ENCODE data around the gene DPP10.

The DPP10 gene

DNA sequence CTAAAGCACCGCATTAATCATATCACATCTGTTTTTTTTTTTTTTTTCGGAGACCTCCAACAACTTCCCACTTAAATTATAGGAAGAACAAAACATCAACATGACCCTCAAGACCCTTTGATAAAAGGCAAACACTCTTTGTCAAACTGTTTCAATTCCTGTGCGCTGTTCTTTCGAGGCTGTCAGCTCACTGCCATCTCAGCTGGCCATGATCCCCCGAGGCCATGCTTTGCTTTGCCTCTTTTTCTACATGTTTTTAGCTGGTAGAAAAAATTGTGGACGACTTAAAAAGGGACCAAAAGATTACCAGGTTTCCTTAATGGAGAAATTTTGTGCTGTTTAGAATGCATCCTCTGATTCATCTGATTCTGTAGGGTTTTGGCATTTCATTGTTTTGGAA lies 138.2 kb downstream of the DPP10 start:
- no peaks in the 10 kb centered on the region for H3K9me3 Mint-ChIP-seq
- no peak for DNase-seq (ENCODE audit: low spot score)
- H3K36me3 Mint-ChIP-seq (ENCODE audit: low read depth), result no peaks in the 10 kb centered on the region
- no peaks in the 10 kb centered on the region for H3K4me1 Mint-ChIP-seq (ENCODE audit: low read depth)
- H3K27me3 Mint-ChIP-seq (ENCODE audit: low read depth), result no peaks in the 10 kb centered on the region
- no peak overlapping the region for H3K27ac Mint-ChIP-seq
- H3K4me3 Mint-ChIP-seq, result no peak overlapping the region

DNA sequence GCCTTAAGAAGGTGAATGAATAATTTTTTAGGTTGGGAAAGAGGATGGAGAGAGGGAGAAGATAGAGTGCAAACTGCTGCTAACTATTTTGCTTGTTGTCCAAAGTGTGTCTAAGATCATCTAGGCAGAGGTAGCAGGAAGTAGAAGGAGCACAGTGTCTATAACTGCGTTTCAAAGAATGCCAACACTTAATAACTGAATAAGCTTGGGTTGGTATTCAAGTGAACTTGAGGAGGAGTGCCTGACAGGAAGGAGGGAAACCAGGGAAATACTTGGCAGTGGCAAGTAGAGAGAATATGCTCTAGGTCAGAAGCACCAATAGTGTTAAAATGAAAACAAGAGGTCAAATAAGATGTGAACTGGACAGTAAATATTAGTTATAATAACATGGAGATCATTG lies 155.9 kb downstream of the DPP10 start:
- Mint-ChIP-seq H3K27ac (no peak overlapping the region), H3K4me1 (ENCODE audit: low read depth) (no peaks in the 10 kb centered on the region), H3K4me3 (no peak overlapping the region)

DNA sequence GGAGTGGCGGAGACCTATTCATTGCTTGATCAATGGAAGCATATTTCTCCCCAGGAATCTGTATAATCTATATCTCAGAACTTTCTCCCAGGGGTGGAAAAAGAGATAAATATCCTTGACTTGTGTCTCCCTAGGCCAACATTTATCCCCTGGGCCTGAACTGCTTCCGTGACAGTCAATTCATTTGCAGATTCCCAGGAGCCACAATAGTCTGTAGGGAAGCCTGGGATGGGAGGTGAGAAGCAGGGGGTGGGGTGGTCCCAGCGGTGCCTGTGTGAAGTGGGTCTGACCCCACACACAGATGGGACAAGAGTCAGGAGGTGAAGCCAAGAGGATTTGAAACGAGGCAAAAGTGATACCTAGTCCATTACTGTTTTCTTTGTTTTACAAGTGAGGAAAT lies 166.8 kb downstream of the DPP10 start:
- DNase-seq (ENCODE audit: low spot score), result no peak
- H3K36me3 Mint-ChIP-seq (ENCODE audit: low read depth), result no peaks in the 10 kb centered on the region
- no peaks in the 10 kb centered on the region for H3K27me3 Mint-ChIP-seq (ENCODE audit: low read depth)
- H3K4me3 Mint-ChIP-seq, result no peak overlapping the region
- no peaks in the 10 kb centered on the region for H3K4me1 Mint-ChIP-seq (ENCODE audit: low read depth)
- H3K9me3 Mint-ChIP-seq, result no peaks in the 10 kb centered on the region
- H3K27ac Mint-ChIP-seq, result no peak overlapping the region

More for the DNA sequence above, 155.9 kb downstream of the DPP10 start:
- H3K27me3 Mint-ChIP-seq (ENCODE audit: low read depth), result no peaks in the 10 kb centered on the region
- no peaks in the 10 kb centered on the region for H3K9me3 Mint-ChIP-seq
- DNase-seq (ENCODE audit: low spot score), result no peak
- H3K36me3 Mint-ChIP-seq (ENCODE audit: low read depth), result no peaks in the 10 kb centered on the region

DNA sequence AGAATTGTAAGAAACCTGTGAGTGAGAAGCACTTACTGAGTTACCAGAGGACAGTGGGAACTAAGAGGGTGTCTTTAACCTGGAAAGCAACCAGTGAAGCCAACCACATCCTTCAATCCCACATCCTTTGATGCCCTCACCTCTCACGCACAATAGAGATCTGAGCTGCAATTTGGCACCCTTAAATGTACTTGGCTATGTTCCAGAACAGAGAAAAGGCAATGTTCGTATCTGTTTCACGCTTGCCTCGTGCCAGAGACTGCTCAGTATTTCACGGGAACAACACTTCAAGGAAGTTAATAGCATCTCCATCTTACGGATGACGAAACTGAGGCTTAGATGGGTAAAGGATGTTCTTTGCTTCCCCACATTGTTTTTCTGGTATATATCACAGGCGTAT lies 167.4 kb downstream of the DPP10 start:
- no peaks in the 10 kb centered on the region for H3K36me3 Mint-ChIP-seq (ENCODE audit: low read depth)
- H3K27ac Mint-ChIP-seq, result no peak overlapping the region
- H3K9me3 Mint-ChIP-seq, result no peaks in the 10 kb centered on the region
- H3K4me1 Mint-ChIP-seq (ENCODE audit: low read depth), result no peaks in the 10 kb centered on the region
- no peak for DNase-seq (ENCODE audit: low spot score)
- H3K27me3 Mint-ChIP-seq (ENCODE audit: low read depth), result no peaks in the 10 kb centered on the region
- H3K4me3 Mint-ChIP-seq, result no peak overlapping the region

DNA sequence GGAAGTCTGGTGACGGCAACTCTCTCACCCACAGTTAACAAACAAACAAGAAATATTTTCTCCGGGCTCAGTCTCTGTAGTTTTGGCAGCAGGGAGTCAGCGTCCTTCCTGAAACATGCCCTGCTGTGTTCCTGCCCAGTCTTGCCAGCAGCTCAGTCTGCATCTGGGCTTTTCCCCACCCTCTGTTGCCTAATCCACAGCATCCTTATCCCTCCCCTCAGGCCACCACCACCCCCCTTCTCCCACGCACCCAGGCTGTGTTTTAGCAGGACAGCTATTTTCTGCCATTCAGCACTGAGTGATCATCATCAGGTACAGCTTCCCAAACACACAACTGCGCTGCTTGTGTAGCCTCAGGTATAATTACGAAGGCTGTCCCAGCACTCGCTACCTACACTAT lies 168.2 kb downstream of the DPP10 start:
- H3K27me3 Mint-ChIP-seq (ENCODE audit: low read depth), result no peaks in the 10 kb centered on the region
- H3K9me3 Mint-ChIP-seq, result no peaks in the 10 kb centered on the region
- H3K27ac Mint-ChIP-seq, result no peak overlapping the region
- no peak overlapping the region for H3K4me3 Mint-ChIP-seq
- DNase-seq (ENCODE audit: low spot score), result no peak
- no peaks in the 10 kb centered on the region for H3K4me1 Mint-ChIP-seq (ENCODE audit: low read depth)
- no peaks in the 10 kb centered on the region for H3K36me3 Mint-ChIP-seq (ENCODE audit: low read depth)

DNA sequence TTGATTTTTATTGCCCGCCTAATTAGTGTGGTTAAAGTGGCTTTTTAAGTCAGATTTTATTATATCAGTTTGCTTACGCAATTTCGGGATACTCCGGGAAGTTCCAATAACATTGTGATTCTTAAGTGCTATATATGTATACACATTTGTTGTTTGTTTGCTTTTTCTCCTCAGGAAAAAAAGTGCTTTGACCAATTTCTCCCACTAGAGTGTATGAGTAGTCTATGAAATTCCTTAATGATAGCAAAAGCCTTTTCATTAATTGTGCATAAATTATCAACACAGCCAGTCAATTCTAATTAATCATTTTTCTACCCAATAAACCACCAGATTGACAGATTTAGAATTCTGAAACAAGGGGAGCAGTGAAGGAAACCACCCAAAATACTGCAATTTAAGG lies 172.2 kb downstream of the DPP10 start:
- Mint-ChIP-seq H3K4me1 (ENCODE audit: low read depth) (no peaks in the 10 kb centered on the region), H3K4me3 (no peak overlapping the region), H3K27me3 (ENCODE audit: low read depth) (no peaks in the 10 kb centered on the region), H3K36me3 (ENCODE audit: low read depth) (no peaks in the 10 kb centered on the region), H3K27ac (no peak overlapping the region), H3K9me3 (no peaks in the 10 kb centered on the region)
- no peak for DNase-seq (ENCODE audit: low spot score)

DNA sequence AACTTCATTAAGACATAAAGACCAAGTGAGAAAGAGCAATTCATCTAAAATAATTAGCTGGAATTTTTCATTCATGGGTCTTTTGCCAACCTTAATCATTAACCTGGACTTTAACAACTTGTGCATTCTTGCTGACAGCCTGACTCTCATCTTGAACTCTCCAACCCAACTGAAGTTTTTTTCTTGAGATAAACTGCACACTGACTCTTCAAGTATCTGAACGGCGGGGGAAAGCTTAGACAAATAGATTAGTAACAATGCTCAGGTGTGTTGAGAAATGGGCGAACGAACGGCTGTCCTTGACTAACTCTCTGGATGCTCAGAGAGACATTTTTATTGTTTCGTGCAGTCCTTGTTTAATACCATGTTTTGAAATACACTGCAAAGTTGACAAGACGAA lies 186.0 kb downstream of the DPP10 start:
- H3K27ac Mint-ChIP-seq, result no peak overlapping the region
- H3K4me3 Mint-ChIP-seq, result no peak overlapping the region
- H3K9me3 Mint-ChIP-seq, result no peaks in the 10 kb centered on the region
- no peaks in the 10 kb centered on the region for H3K27me3 Mint-ChIP-seq (ENCODE audit: low read depth)
- no peaks in the 10 kb centered on the region for H3K36me3 Mint-ChIP-seq (ENCODE audit: low read depth)
- DNase-seq (ENCODE audit: low spot score), result no peak
- no peaks in the 10 kb centered on the region for H3K4me1 Mint-ChIP-seq (ENCODE audit: low read depth)

DNA sequence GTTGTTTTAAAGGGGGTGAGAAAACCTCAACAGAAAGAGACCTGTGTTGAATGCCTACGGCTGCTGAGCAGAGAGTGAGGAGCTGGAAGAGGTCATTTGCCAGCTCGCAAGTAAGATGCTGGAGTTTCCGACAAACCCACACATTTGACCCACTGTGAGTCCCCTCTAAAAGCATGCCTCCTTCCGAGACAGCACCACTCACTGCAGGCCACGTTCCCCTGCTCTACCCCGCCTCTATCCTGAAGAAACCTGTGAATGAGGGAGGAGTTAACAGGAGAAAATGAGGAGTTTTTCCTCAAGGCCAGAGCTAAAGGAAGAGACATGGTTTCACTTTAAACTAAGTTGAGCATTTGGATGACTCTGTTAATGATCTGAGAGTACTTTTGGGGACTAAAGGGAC lies 188.7 kb downstream of the DPP10 start:
- Mint-ChIP-seq H3K27ac (no peak overlapping the region), H3K4me1 (ENCODE audit: low read depth) (no peaks in the 10 kb centered on the region), H3K36me3 (ENCODE audit: low read depth) (no peaks in the 10 kb centered on the region), H3K9me3 (no peaks in the 10 kb centered on the region), H3K4me3 (no peak overlapping the region), H3K27me3 (ENCODE audit: low read depth) (no peaks in the 10 kb centered on the region)
- DNase-seq (ENCODE audit: low spot score), result no peak

DNA sequence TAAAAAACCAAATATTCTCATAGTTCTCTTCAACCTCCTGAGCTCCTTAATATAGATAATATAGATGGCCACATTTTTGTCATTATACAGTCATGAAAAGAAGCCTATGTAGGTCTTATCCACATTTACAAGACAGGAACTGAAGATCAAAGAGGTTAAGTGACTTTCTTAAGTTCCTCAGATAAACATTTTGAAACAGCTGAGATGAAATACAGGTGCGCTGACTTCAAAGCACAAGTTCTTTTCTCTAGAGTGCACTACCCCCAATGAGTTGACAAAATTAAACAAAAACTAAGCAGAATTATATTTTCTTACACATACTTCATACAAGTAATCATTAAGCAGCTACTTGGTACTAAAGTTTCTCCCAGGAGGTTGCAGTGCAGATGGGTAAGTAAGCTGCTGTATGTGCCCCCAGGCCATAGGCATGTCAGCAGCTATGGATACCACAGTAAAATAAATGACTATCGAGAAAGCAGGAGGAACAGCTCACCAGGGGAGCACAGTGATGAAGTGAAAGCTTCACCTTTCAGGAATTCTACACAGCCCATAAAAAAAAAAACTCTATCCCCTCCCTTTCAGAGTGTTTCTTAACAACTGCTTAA lies 199.8 kb downstream of the DPP10 start:
- Mint-ChIP-seq H3K4me1 (ENCODE audit: low read depth) (no peaks in the 10 kb centered on the region), H3K4me3 (no peak overlapping the region), H3K9me3 (no peaks in the 10 kb centered on the region), H3K27ac (no peak overlapping the region), H3K36me3 (ENCODE audit: low read depth) (no peaks in the 10 kb centered on the region), H3K27me3 (ENCODE audit: low read depth) (no peaks in the 10 kb centered on the region)
- DNase-seq (ENCODE audit: low spot score), result no peak

DNA sequence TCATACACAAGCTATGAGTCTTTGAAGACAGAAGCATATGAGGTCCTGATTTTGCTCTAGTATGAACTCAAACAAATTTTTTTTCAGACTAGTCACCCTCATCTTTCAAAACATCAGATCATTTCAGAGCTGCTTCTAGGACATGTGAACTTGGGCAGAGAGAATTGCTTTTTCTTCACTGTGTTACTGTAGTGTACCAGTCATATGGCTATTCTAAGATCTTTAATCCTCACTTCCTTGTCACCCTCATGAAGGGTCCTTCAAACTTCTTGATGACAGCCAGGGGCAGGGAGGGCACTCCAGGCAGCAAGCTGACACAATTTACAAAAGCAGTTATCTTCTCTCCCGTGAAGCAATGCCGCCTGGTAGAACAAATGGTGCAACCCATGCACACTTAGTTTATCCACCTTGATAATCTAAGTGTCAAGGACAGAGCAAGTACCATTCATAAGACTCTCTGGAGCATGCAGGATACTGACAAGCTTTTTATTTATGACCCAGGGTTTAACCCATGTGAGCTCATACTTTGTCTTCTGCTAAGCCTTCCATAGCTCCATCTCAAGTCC lies 200.6 kb downstream of the DPP10 start:
- H3K9me3 Mint-ChIP-seq, result no peaks in the 10 kb centered on the region
- H3K4me1 Mint-ChIP-seq (ENCODE audit: low read depth), result no peaks in the 10 kb centered on the region
- no peak overlapping the region for H3K27ac Mint-ChIP-seq
- no peaks in the 10 kb centered on the region for H3K36me3 Mint-ChIP-seq (ENCODE audit: low read depth)
- no peak for DNase-seq (ENCODE audit: low spot score)
- H3K27me3 Mint-ChIP-seq (ENCODE audit: low read depth), result no peaks in the 10 kb centered on the region
- no peak overlapping the region for H3K4me3 Mint-ChIP-seq

DNA sequence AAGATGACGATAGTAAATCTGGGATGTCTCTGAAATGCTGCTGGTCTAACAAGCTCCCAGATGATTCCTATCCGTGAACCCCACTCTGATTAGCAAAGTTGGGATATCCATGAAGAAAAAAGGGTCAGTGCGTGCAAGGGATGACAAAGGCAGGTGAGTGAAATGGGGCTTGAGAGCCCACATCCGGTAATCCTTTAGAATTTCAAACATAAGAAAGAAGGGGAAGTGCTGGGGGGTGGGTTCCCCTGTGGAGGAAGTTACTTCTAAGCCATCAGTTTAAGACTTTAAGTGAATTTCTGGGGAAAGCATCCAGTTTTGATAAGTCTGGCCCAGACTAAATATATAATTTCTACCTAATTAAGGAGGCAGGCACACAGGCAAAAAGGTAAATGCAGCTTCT lies 209.5 kb downstream of the DPP10 start:
- no peaks in the 10 kb centered on the region for H3K9me3 Mint-ChIP-seq
- no peaks in the 10 kb centered on the region for H3K4me1 Mint-ChIP-seq (ENCODE audit: low read depth)
- H3K27ac Mint-ChIP-seq, result no peak overlapping the region
- H3K27me3 Mint-ChIP-seq (ENCODE audit: low read depth), result no peaks in the 10 kb centered on the region
- DNase-seq (ENCODE audit: low spot score), result no peak
- no peak overlapping the region for H3K4me3 Mint-ChIP-seq
- no peaks in the 10 kb centered on the region for H3K36me3 Mint-ChIP-seq (ENCODE audit: low read depth)

DNA sequence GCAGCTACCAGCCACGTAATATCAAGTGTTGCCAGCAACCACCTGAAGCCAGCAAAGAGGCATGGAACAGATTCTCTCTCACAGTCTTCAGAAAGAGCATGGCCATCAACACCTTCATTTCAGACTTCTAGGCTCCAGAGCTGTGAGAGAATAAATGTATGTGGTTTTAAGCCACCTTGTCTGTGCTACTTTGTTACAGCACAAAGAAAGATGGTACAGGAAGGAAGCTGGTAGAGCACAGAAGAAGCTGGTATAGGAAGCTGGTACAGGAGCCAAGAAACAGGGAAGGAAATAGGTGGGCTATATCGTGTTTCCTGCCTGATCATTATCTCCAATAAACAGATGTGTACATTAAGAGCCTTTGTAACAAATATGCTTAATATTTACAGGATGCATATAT lies 217.4 kb downstream of the DPP10 start:
- H3K27ac Mint-ChIP-seq, result no peak overlapping the region
- peaks cover 6% of the 10 kb centered on the region for H3K27me3 Mint-ChIP-seq (ENCODE audit: low read depth)
- H3K9me3 Mint-ChIP-seq, result no peaks in the 10 kb centered on the region
- no peaks in the 10 kb centered on the region for H3K36me3 Mint-ChIP-seq (ENCODE audit: low read depth)
- H3K4me3 Mint-ChIP-seq, result no peak overlapping the region
- DNase-seq (ENCODE audit: low spot score), result no peak
- H3K4me1 Mint-ChIP-seq (ENCODE audit: low read depth), result no peaks in the 10 kb centered on the region

DNA sequence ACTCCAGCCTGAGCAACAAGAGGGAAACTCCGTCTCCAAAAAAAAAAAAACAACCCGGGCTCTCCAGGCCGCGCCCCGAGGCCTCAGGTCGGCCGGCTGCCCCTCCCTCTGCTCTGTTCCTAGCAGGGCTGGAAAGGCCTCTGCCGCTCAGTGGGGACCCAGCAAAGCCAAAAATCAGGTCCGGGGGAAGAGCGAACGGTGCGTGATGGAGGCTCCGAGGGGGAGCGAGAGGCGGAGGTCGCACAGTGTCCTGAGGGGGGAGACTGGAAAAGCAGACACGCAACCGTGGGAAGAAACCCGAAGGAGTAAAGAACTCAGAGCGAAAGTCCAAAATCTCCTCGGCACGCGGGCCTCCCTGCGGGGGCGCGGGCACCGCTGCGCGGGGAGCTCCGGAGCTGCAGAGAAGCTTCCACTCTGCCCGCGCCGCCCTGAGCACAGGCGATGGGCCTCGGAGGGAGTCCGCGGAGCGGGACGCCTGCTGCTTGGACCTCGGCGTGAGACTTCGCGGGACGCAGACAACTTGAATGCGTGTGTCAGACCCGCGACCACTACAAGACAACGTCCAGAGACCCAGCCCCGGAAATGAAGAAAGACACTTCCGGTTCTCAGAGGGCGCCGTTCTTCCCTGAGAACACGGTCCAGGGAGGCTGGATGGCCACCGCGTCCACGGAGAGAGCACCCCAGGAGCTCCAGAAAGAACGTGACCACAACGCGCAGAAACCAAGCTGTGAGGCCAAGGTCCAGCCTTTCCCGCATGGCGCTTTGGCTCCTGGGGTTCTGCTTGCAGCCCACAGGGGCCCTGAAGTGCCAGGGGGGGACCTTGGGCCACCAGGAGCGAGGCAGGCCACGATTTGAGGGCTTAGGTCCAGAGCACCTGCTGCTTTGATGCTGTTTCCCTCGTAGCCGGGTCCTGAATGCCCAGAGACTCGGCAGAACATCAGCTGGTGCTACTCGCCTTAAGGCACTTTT lies 219.8 kb downstream of the DPP10 start:
- H3K27ac Mint-ChIP-seq, result no peak overlapping the region
- peaks cover 6% of the 10 kb centered on the region for H3K27me3 Mint-ChIP-seq (ENCODE audit: low read depth)
- H3K4me1 Mint-ChIP-seq (ENCODE audit: low read depth), result no peaks in the 10 kb centered on the region
- H3K36me3 Mint-ChIP-seq (ENCODE audit: low read depth), result no peaks in the 10 kb centered on the region
- no peak for DNase-seq (ENCODE audit: low spot score)
- H3K4me3 Mint-ChIP-seq, result peak overlapping the region; percentile 72
- no peaks in the 10 kb centered on the region for H3K9me3 Mint-ChIP-seq

DNA sequence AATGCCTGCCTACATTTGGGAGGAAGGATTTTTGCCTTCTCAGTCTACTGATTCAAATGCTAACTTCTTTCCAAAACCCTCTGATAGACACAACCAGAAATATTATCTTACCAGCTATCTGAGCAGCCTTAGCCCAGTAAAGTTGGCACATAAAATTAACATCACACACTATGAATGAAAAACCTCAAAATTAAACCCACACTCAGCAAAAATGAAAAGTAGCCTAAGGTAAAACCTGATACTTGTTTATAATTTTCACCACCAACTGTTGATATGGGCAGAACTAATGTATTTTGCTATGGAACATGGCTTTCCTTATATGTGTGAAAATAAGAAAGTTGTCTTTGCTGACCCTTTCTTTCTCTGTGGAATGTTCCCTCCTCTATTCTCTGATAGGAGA lies 226.0 kb downstream of the DPP10 start:
- no peaks in the 10 kb centered on the region for H3K27me3 Mint-ChIP-seq (ENCODE audit: low read depth)
- no peaks in the 10 kb centered on the region for H3K4me1 Mint-ChIP-seq (ENCODE audit: low read depth)
- no peak for DNase-seq (ENCODE audit: low spot score)
- no peak overlapping the region for H3K27ac Mint-ChIP-seq
- no peaks in the 10 kb centered on the region for H3K9me3 Mint-ChIP-seq
- no peaks in the 10 kb centered on the region for H3K36me3 Mint-ChIP-seq (ENCODE audit: low read depth)
- no peak overlapping the region for H3K4me3 Mint-ChIP-seq

Data from T-helper 2 cell treated with Interferon-gamma antibody and Interleukin-4, amounts not matched to agents 5 μg/mL and 100 μg/mL, for 36 hours (primary cell).